K562 (cell line): Measurements from ENCODE around the gene FAM107B. TPM values are rescaled to one million over a fixed set of nuclear protein-coding genes. Genes with fewer than 3 reads are reported as not detected.

ENCODE experiments used
- ATAC-seq: fragments of 200-7000 bp; cut with Tn5 transposase; 3 replicates; pipeline ENCODE4 v1.9.1; 2020; ENCODE audit warnings: moderate library complexity
- BruUV-seq: library from RNA; stranded (reverse); fragments of 400-500 nt; replicated peaks from 2 replicates; lab custom pipeline; 2021; lab: Mats Ljungman, UMichigan
- CTCF ChIA-PET: fragments of 300-600 bp; formaldehyde crosslinking; extraction: SDS; loops from one replicate; lab custom pipeline; 2021; ENCODE audit warnings: low intra/inter-chr PET ratio; lab: Yijun Ruan, JAX
- POLR2A ChIA-PET: fragments of 300-600, 350-650 bp; sonication (Branson Sonifier 250); formaldehyde crosslinking; extraction: SDS; loops from one replicate; lab custom pipeline; 2021; ENCODE audit warnings: antibody characterized with exemption, inconsistent platforms; lab: Yijun Ruan, JAX
- DNase-seq, 4 experiments: peaks; one replicate each; pipeline versions ENCODE4 v3.0.0 to v3.0.0-alpha.2; 2011 to 2018; ENCODE audit warnings: low spot score in 3 of 4, mixed read lengths in 3 of 4; ENCODE audit errors: extremely low read depth in 1 of 4
- FAIRE-seq: peaks from 2 replicates; lab custom pipeline; 2011; peaks lifted over from hg19 to GRCh38; lab: Jason Lieb, UNC
- H2AFZ ChIP-seq: 2 replicates; pipeline ENCODE4 v1.6.0; 2011; ENCODE audit warnings: low read depth, low read length, control low read depth, inconsistent platforms
- H3K27ac ChIP-seq: fragments of 200-600 bp; 3 replicates; pipeline ENCODE4 v1.8.0; 2011; ENCODE audit warnings: low read depth, mild to moderate bottlenecking, control low read depth, inconsistent platforms, low read length, moderate library complexity, mixed read lengths; ENCODE audit errors: extremely low read depth
- H3K27me3 ChIP-seq, 2 experiments: fragments of 300-600 bp in 1 of 2; 2 replicates in 1 of 2; 3 replicates in 1 of 2; pipeline versions ENCODE4 v1.6.0 to v1.8.0; 2011; ENCODE audit warnings: inconsistent platforms in 2 of 2, low read length in 2 of 2, mild to moderate bottlenecking in 1 of 2, mixed read lengths in 1 of 2, moderate library complexity in 1 of 2; ENCODE audit not compliant: control insufficient read depth in 2 of 2, insufficient read depth in 2 of 2
- H3K36me3 ChIP-seq: fragments of 300-600 bp; 3 replicates; pipeline ENCODE4 v1.8.0; 2011; ENCODE audit warnings: mild to moderate bottlenecking, low read length, inconsistent platforms; ENCODE audit not compliant: control insufficient read depth, insufficient read depth
- H3K4me1 ChIP-seq, 2 experiments: fragments of 200-600 bp in 1 of 2; replicated peaks in 1 of 2; 2 replicates in 1 of 2; 3 replicates in 1 of 2; pipeline versions ENCODE4 v1.5.1 to v1.8.0; 2011; ENCODE audit warnings: inconsistent platforms in 2 of 2, low read length in 2 of 2, mild to moderate bottlenecking in 1 of 2, mixed read lengths in 1 of 2, moderate library complexity in 1 of 2; ENCODE audit not compliant: control insufficient read depth in 2 of 2, insufficient read depth in 2 of 2
- H3K4me2 ChIP-seq: 2 replicates; pipeline ENCODE4 v1.6.1; 2011; ENCODE audit warnings: low read length, control low read depth, inconsistent platforms, mixed read lengths; ENCODE audit not compliant: insufficient read depth
- H3K4me3 ChIP-seq: fragments of 200-600 bp; sonication (generic), shearing (Covaris generic); 2 replicates; pipeline ENCODE4 v1.5.1; 2016; ENCODE audit warnings: control low read depth, inconsistent platforms
- H3K79me2 ChIP-seq: fragments of 200-600 bp; 3 replicates; pipeline ENCODE4 v1.8.0; 2011; ENCODE audit warnings: low read length, inconsistent platforms; ENCODE audit not compliant: control insufficient read depth, insufficient read depth
- H3K9ac ChIP-seq, 2 experiments: 2 replicates each; pipeline versions ENCODE4 v1.6.0 to v1.6.1; 2011; ENCODE audit warnings: low read depth in 2 of 2, low read length in 2 of 2, control low read depth in 1 of 2, inconsistent platforms in 1 of 2, mild to moderate bottlenecking in 1 of 2, mixed read lengths in 1 of 2; ENCODE audit not compliant: insufficient read depth in 1 of 2
- H3K9me1 ChIP-seq: one replicate; pipeline ENCODE4 v1.6.0; 2011; ENCODE audit warnings: inconsistent platforms, mild to moderate bottlenecking, low read length, moderate library complexity; ENCODE audit not compliant: control insufficient read depth, insufficient read depth
- H3K9me3 ChIP-seq: replicated peaks from 2 replicates; pipeline ENCODE4 v1.5.1; 2011; ENCODE audit warnings: low read depth, low read length, inconsistent platforms; ENCODE audit not compliant: control insufficient read depth, insufficient read depth
- H4K20me1 ChIP-seq: replicated peaks from 2 replicates; pipeline ENCODE4 v1.6.1; 2011; ENCODE audit warnings: low read length, inconsistent platforms, mixed read lengths; ENCODE audit not compliant: control insufficient read depth, insufficient read depth
- BRD4 ChIP-seq: fragments of 200-600 bp; sonication (generic); IDR thresholded peaks from 2 replicates; pipeline ENCODE4 v1.6.1; 2017; ENCODE audit warnings: inconsistent platforms
- CREB5 ChIP-seq: fragments of 250-450 bp; sonication (Bioruptor Pico); IDR thresholded peaks from 2 replicates; pipeline ENCODE4 v1.5.0; 2020; ENCODE audit warnings: mild to moderate bottlenecking
- GATA2 ChIP-seq: sonication (generic); formaldehyde crosslinking; IDR thresholded peaks from 2 replicates; pipeline ENCODE4 v1.4.0; 2020; ENCODE audit warnings: mild to moderate bottlenecking, missing genetic modification reagents
- MEF2D ChIP-seq: conservative IDR thresholded peaks from 2 replicates; pipeline ENCODE4 v1.6.1; 2016; ENCODE audit warnings: low read depth, missing genetic modification characterization, missing compliant biosample characterization
- PML ChIP-seq: IDR thresholded peaks from 2 replicates; pipeline ENCODE4 v1.6.1; 2012; ENCODE audit warnings: low read length, inconsistent platforms
- RB1 ChIP-seq: fragments of 450-650 bp; IDR thresholded peaks from 2 replicates; pipeline ENCODE4 v1.6.1; 2017; ENCODE audit warnings: low read depth, mild to moderate bottlenecking
- TAF1 ChIP-seq: IDR thresholded peaks from 2 replicates; pipeline ENCODE4 v1.6.1; 2011; ENCODE audit warnings: mild to moderate bottlenecking, low read length, moderate library complexity; ENCODE audit not compliant: insufficient read depth, control insufficient read depth, severe bottlenecking; ENCODE audit errors: extremely low read depth
- VEZF1 ChIP-seq: fragments of 200-800 bp; sonication (Bioruptor generic); IDR thresholded peaks from 2 replicates; pipeline ENCODE4 v1.6.1; 2017; ENCODE audit warnings: missing genetic modification characterization, missing compliant biosample characterization
- ZFP30 ChIP-seq: fragments of 250-450 bp; sonication (Bioruptor Pico); IDR thresholded peaks from 2 replicates; pipeline ENCODE4 v1.8.0; 2022; ENCODE audit warnings: moderate library complexity, mild to moderate bottlenecking, inconsistent platforms, borderline replicate concordance
- ZNF23 ChIP-seq: fragments of 250-450 bp; sonication (Bioruptor Pico); IDR thresholded peaks from 2 replicates; pipeline ENCODE4 v1.4.0; 2020; ENCODE audit warnings: mild to moderate bottlenecking
- WGBS: fragments of 100-300 bp; shearing (Covaris generic); methylation state at CpG from one replicate; pipeline ENCODE4 v1.1.6; 2016; ENCODE audit warnings: low coverage, mixed read lengths; ENCODE audit not compliant: insufficient coverage; ENCODE audit errors: missing lambda C conversion rate; 5-methylcytosine and 5-hydroxymethylcytosine counted together
- in situ Hi-C: fragments of 300-500 bp; cut with MboI; formaldehyde crosslinking; loops from 4 replicates; pipeline ENCODE4 v1.15.0; 2018; ENCODE audit warnings: inconsistent platforms, mixed read lengths
- intact Hi-C: fragments of 100-400 bp; cut with micrococcal nuclease; formaldehyde crosslinking; loops from 2 replicates; pipeline ENCODE4 v1.14.2; 2022
- polyA plus RNA-seq, 8 experiments: library from polyadenylated mRNA; depleted of rRNA in 4 of 8; stranded (reverse) in 5 of 8; unstranded in 3 of 8; fragments of >200 nt; fragmentation: Nextera tagmentation in 2 of 8; fragmentation: Illumina TruSeq in 1 of 8; extraction: Ambion mirVana in 2 of 8; extraction: Trizol in 1 of 8; gene quantifications; 2 replicates each; pipeline versions ENCODE4 v1.2.1 to v1.2.3, GENCODE V29; 2011 to 2014; ENCODE audit warnings: inconsistent platforms in 1 of 8, missing spikeins in 1 of 8
- total RNA-seq, 7 experiments: library from RNA; depleted of rRNA in 6 of 7; stranded (reverse); fragments of >200 nt in 6 of 7; fragmentation: Illumina TruSeq in 2 of 7; extraction: Trizol in 2 of 7; gene quantifications; 2 replicates each; pipeline versions ENCODE4 v1.2.1 to v1.2.3, GENCODE V29; 2011 to 2021; ENCODE audit warnings: low replicate concordance in 1 of 7
- TF ChIP-seq, protein P1 (sequence below): fragments of 250-450 bp; sonication (Bioruptor Pico); IDR thresholded peaks from 2 replicates; pipeline ENCODE4 v1.5.0; 2021

Gene FAM107B
- total and polyA plus RNA-seq, 9 of the 15 experiments (the other 6 are each of a cell fraction or from before 2014, with no cell fraction given) = 0.40 to 2.8 (median 1.4) TPM

GRCh38 chr10:14611968-14612693 is 162.6 kb downstream of the FAM107B start:
- H3K4me3 ChIP-seq = no peak overlapping the region
- intact Hi-C loops = no loop called here

More at GRCh38 chr10:14611968-14612693, 162.6 kb downstream of the FAM107B start:
- CTCF ChIA-PET = no interaction called here
- Histone ChIP-seq H3K36me3 (no peaks in the 10 kb centered on the region), H3K4me2 (no peak overlapping the region), H3K9ac (no peak overlapping the region), H3K79me2 (no peaks in the 10 kb centered on the region), H4K20me1 (no peaks in the 10 kb centered on the region), H3K27me3 (peaks cover 3% of the 10 kb centered on the region in 2 experiments; a peak in 1 of 5 replicates), H3K4me1 (no peaks in the 10 kb centered on the region), H2AFZ (no peak overlapping the region), H3K27ac (no peak overlapping the region), H3K9me1 (no peaks in the 10 kb centered on the region), H3K9me3 (no peaks in the 10 kb centered on the region)
- POLR2A ChIA-PET = no interaction called here
- in situ Hi-C loops = no loop called here
- DNase-seq = no peak
- FAIRE-seq = no peak
- no peak for ATAC-seq
- BruUV-seq = no TSS peak
- WGBS = 0% methylated on average over 2 of the region's 2 CpGs
- TF ChIP-seq, protein P1, sequence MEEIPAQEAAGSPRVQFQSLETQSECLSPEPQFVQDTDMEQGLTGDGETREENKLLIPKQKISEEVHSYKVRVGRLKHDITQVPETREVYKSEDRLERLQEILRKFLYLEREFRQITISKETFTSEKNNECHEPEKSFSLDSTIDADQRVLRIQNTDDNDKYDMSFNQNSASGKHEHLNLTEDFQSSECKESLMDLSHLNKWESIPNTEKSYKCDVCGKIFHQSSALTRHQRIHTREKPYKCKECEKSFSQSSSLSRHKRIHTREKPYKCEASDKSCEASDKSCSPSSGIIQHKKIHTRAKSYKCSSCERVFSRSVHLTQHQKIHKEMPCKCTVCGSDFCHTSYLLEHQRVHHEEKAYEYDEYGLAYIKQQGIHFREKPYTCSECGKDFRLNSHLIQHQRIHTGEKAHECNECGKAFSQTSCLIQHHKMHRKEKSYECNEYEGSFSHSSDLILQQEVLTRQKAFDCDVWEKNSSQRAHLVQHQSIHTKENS (CRISPR knock-in tag) = no peak
- no peak for TF ChIP-seq VEZF1
- no peak for TF ChIP-seq PML
- no peak for TF ChIP-seq GATA2 (CRISPR knock-in tag)
- no peak for TF ChIP-seq ZFP30 (CRISPR knock-in tag)
- TF ChIP-seq RB1 = no peak
- no peak for TF ChIP-seq BRD4
- TF ChIP-seq CREB5 (CRISPR knock-in tag) = no peak
- no peak for TF ChIP-seq TAF1
- TF ChIP-seq ZNF23 (CRISPR knock-in tag) = no peak
- TF ChIP-seq MEF2D (tag) = no peak
